Testis (tissue), 2 donors: ENCODE measurements around the gene KCNMB3.

Experiments
- CTCF ChIP-seq, 3 experiments: fragments of 450-650 bp in 2 of 3; fragments of 200-600 bp in 1 of 3; sonication (generic) in 1 of 3; IDR thresholded peaks; one replicate each; pipeline ENCODE4 v1.5.1; 2016 to 2019; ENCODE audit warnings: antibody characterized with exemption in 3 of 3, mild to moderate bottlenecking in 2 of 3, moderate library complexity in 1 of 3
- POLR2A ChIP-seq: fragments of 450-650 bp; IDR thresholded peaks from one replicate; pipeline ENCODE4 v1.6.1; 2017; ENCODE audit warnings: antibody characterized with exemption, mild to moderate bottlenecking, moderate library complexity

- TF ChIP-seq CTCF (IDR thresholded peaks at IDR 0.05) = no peak
- no peak for TF ChIP-seq POLR2A
Measured at GRCh38 chr3:179196700-179197099, 54.2 kb downstream of the KCNMB3 start.
